ENCODE data around the gene TFF2. TPM values are rescaled to one million over a fixed set of nuclear protein-coding genes. Genes with fewer than 3 reads are reported as not detected.

Gene TFF2
- total and polyA plus RNA-seq, 11 donors, result not detected

GRCh38 chr21:42364304-42364865 is 13.6 kb upstream of the TFF2 start:
- 67 to 75% (median 70%) methylated on average over 9 to 13 of the region's 13 CpGs for WGBS, 4 donors
- Histone ChIP-seq H3K4me1 (no peaks in the 10 kb centered on the region), H3K27me3 (peaks cover 0 to 38% (median 6%) of the 10 kb centered on the region in 9 donors), H3K27ac (no peak overlapping the region), H3K4me3 (no peak overlapping the region), H3K36me3 (no peaks in the 10 kb centered on the region), H3K9me3 (peaks cover 0 to 6% (median 0%) of the 10 kb centered on the region in 12 donors)
- intact Hi-C loops (cut with DNase I), result no loop called here
- DNase-seq (no peak), ATAC-seq (no peak)
- TF ChIP-seq CTCF (IDR thresholded peaks at IDR 0.05) (no peak), POLR2A (IDR thresholded peaks at IDR 0.05) (no peak)

- Histone ChIP-seq H3K9me3 (peaks cover 0 to 6% (median 0%) of the 10 kb centered on the region in 12 donors), H3K27me3 (peaks cover 0 to 38% (median 6%) of the 10 kb centered on the region in 9 donors), H3K27ac (no peak overlapping the region), H3K36me3 (no peaks in the 10 kb centered on the region), H3K4me1 (no peaks in the 10 kb centered on the region), H3K4me3 (no peak overlapping the region)
- DNase-seq (no peak), ATAC-seq (no peak)
- intact Hi-C loops (cut with DNase I), result no loop called here
- TF ChIP-seq CTCF (IDR thresholded peaks at IDR 0.05) (no peak), POLR2A (IDR thresholded peaks at IDR 0.05) (no peak)
- 64 to 78% (median 71%) methylated on average over 8 of the region's 8 CpGs for WGBS, 4 donors
Measured at GRCh38 chr21:42363312-42363711, 12.5 kb upstream of the TFF2 start.

GRCh38 chr21:42362700-42363099 is 11.9 kb upstream of the TFF2 start:
- TF ChIP-seq POLR2A (IDR thresholded peaks at IDR 0.05), result no peak
- no peak for TF ChIP-seq CTCF (IDR thresholded peaks at IDR 0.05)

GRCh38 chr21:42362198-42362597 is 11.4 kb upstream of the TFF2 start:
- Histone ChIP-seq H3K4me1 (no peaks in the 10 kb centered on the region), H3K27me3 (peaks cover 0 to 38% (median 5%) of the 10 kb centered on the region in 9 donors), H3K36me3 (no peaks in the 10 kb centered on the region), H3K4me3 (no peak overlapping the region), H3K9me3 (peaks cover 0 to 6% (median 0%) of the 10 kb centered on the region in 12 donors), H3K27ac (no peak overlapping the region)
- no peak for ATAC-seq
- intact Hi-C loops (cut with DNase I), result no loop called here
- TF ChIP-seq POLR2A (IDR thresholded peaks at IDR 0.05) (no peak), CTCF (IDR thresholded peaks at IDR 0.05) (no peak)
- DNase-seq, result no peak
- 63 to 72% (median 69%) methylated on average over 12 of the region's 12 CpGs for WGBS, 4 donors

More at GRCh38 chr21:42362700-42363099, 11.9 kb upstream of the TFF2 start:
- no peaks in the 10 kb centered on the region for H3K36me3 ChIP-seq
- peaks cover 0 to 6% (median 0%) of the 10 kb centered on the region in 12 donors for H3K9me3 ChIP-seq
- no peak overlapping the region for H3K4me3 ChIP-seq
- ATAC-seq, result no peak
- no peak for DNase-seq
- intact Hi-C loops (cut with DNase I), result no loop called here
- 75 to 82% (median 76%) methylated on average over 9 of the region's 9 CpGs for WGBS, 4 donors
- peaks cover 0 to 38% (median 5%) of the 10 kb centered on the region in 9 donors for H3K27me3 ChIP-seq
- no peaks in the 10 kb centered on the region for H3K4me1 ChIP-seq
- no peak overlapping the region for H3K27ac ChIP-seq
